H9 (cell line): Measurements from ENCODE around the gene ZNF616. TPM values are rescaled to one million over a fixed set of nuclear protein-coding genes. Genes with fewer than 3 reads are reported as not detected.

Source experiments
- DNase-seq: peaks from one replicate; pipeline ENCODE4 v3.0.0-alpha.2; 2017
- H2AFZ ChIP-seq: one replicate; pipeline ENCODE4 v1.6.1; 2013; ENCODE audit warnings: mild to moderate bottlenecking, low read length, control low read depth, moderate library complexity
- H2AK5ac ChIP-seq: 2 replicates; pipeline ENCODE4 v1.6.1; 2013; ENCODE audit warnings: low read length, control low read depth, mixed read lengths; ENCODE audit not compliant: insufficient read length
- H2BK120ac ChIP-seq: one replicate; pipeline ENCODE4 v1.6.1; 2013; ENCODE audit warnings: low read depth, mild to moderate bottlenecking, low read length, control low read depth, inconsistent platforms; ENCODE audit not compliant: poor library complexity, severe bottlenecking
- H2BK12ac ChIP-seq: 2 replicates; pipeline ENCODE4 v1.6.1; 2013; ENCODE audit warnings: low read length, control low read depth, mixed read lengths, low read depth; ENCODE audit not compliant: insufficient read length
- H2BK15ac ChIP-seq: 2 replicates; pipeline ENCODE4 v1.6.1; 2013; ENCODE audit warnings: low read depth, low read length, control low read depth
- H2BK20ac ChIP-seq: one replicate; pipeline ENCODE4 v1.6.1; 2013; ENCODE audit warnings: low read depth, mild to moderate bottlenecking, low read length, control low read depth, inconsistent platforms; ENCODE audit not compliant: poor library complexity, severe bottlenecking
- H2BK5ac ChIP-seq: 2 replicates; pipeline ENCODE4 v1.6.1; 2013; ENCODE audit warnings: low read length, control low read depth, mixed read lengths; ENCODE audit not compliant: insufficient read length
- H3K14ac ChIP-seq: 2 replicates; pipeline ENCODE4 v1.6.1; 2013; ENCODE audit warnings: low read length, control low read depth; ENCODE audit not compliant: insufficient read depth
- H3K18ac ChIP-seq: 2 replicates; pipeline ENCODE4 v1.6.1; 2013; ENCODE audit warnings: low read depth, mild to moderate bottlenecking, mixed read lengths, low read length, control low read depth; ENCODE audit not compliant: insufficient read length
- H3K23ac ChIP-seq: 2 replicates; pipeline ENCODE4 v1.6.1; 2013; ENCODE audit warnings: low read length, control low read depth, mixed read lengths, low read depth; ENCODE audit not compliant: insufficient read length
- H3K23me2 ChIP-seq: 2 replicates; pipeline ENCODE4 v1.6.1; 2013; ENCODE audit warnings: low read depth, mild to moderate bottlenecking, mixed read lengths, low read length, control low read depth; ENCODE audit not compliant: insufficient read length, poor library complexity, severe bottlenecking
- H3K27ac ChIP-seq: 2 replicates; pipeline ENCODE4 v1.5.1; 2013; ENCODE audit warnings: low read length, control low read depth, mixed read lengths, low read depth; ENCODE audit not compliant: insufficient read length
- H3K27me3 ChIP-seq: 2 replicates; pipeline ENCODE4 v1.6.1; 2013; ENCODE audit warnings: low read length, control low read depth, inconsistent platforms; ENCODE audit not compliant: insufficient read depth
- H3K4ac ChIP-seq: 2 replicates; pipeline ENCODE4 v1.6.1; 2013; ENCODE audit warnings: low read depth, mild to moderate bottlenecking, control low read depth, inconsistent platforms, low read length, moderate library complexity
- H3K4me1 ChIP-seq: 2 replicates; pipeline ENCODE4 v1.6.1; 2013; ENCODE audit warnings: low read length, control low read depth, inconsistent platforms; ENCODE audit not compliant: insufficient read depth
- H3K4me2 ChIP-seq: 2 replicates; pipeline ENCODE4 v1.6.1; 2013; ENCODE audit warnings: low read length, control low read depth, mixed read lengths; ENCODE audit not compliant: insufficient read length, insufficient read depth
- H3K56ac ChIP-seq: 2 replicates; pipeline ENCODE4 v1.6.1; 2013; ENCODE audit warnings: low read depth, mild to moderate bottlenecking, mixed read lengths, low read length, control low read depth; ENCODE audit not compliant: insufficient read length
- H3K79me1 ChIP-seq: 2 replicates; pipeline ENCODE4 v1.6.1; 2013; ENCODE audit warnings: low read depth, mild to moderate bottlenecking, moderate library complexity, low read length, control low read depth, inconsistent platforms; ENCODE audit not compliant: insufficient read depth, poor library complexity, severe bottlenecking
- H3K79me2 ChIP-seq: 2 replicates; pipeline ENCODE4 v1.6.1; 2013; ENCODE audit warnings: low read length, control low read depth, inconsistent platforms; ENCODE audit not compliant: insufficient read depth
- H3K9ac ChIP-seq: 2 replicates; pipeline ENCODE4 v1.6.1; 2013; ENCODE audit warnings: low read length, control low read depth, mixed read lengths; ENCODE audit not compliant: insufficient read length; ENCODE audit errors: extremely low read depth
- H3K9me3 ChIP-seq: one replicate; pipeline ENCODE4 v1.6.1; 2013; ENCODE audit warnings: low read depth, low read length, inconsistent platforms; ENCODE audit not compliant: control insufficient read depth
- H3T11ph ChIP-seq: one replicate; pipeline ENCODE4 v1.6.1; 2013; ENCODE audit warnings: mild to moderate bottlenecking, low read length, control low read depth, inconsistent platforms
- H4K20me1 ChIP-seq: one replicate; pipeline ENCODE4 v1.6.1; 2013; ENCODE audit not compliant: control insufficient read depth, insufficient read length, insufficient read depth
- H4K5ac ChIP-seq: 2 replicates; pipeline ENCODE4 v1.6.1; 2013; ENCODE audit warnings: low read depth, mild to moderate bottlenecking, mixed read lengths, low read length, control low read depth; ENCODE audit not compliant: insufficient read length
- H4K8ac ChIP-seq: replicated peaks from 2 replicates; pipeline ENCODE4 v1.6.1; 2013; ENCODE audit warnings: low read length, control low read depth, mixed read lengths, low read depth; ENCODE audit not compliant: insufficient read length
- H4K91ac ChIP-seq: 2 replicates; pipeline ENCODE4 v1.6.1; 2013; ENCODE audit warnings: low read depth, mild to moderate bottlenecking, moderate library complexity, mixed read lengths, low read length, control low read depth; ENCODE audit not compliant: insufficient read length
- H3K27ac Mint-ChIP-seq, 3 experiments: 2 replicates in 2 of 3; 3 replicates in 1 of 3; pipeline ENCODE4 v1.8.0; 2020 to 2021; ENCODE audit warnings: mixed read lengths in 3 of 3, mild to moderate bottlenecking in 1 of 3, moderate library complexity in 1 of 3
- H3K27me3 Mint-ChIP-seq: 2 replicates; pipeline ENCODE4 v1.8.0; 2021; ENCODE audit warnings: low read depth, mild to moderate bottlenecking, moderate library complexity, mixed read lengths
- H3K36me3 Mint-ChIP-seq, 3 experiments: 2 replicates in 2 of 3; 3 replicates in 1 of 3; pipeline ENCODE4 v1.8.0; 2020 to 2021; ENCODE audit warnings: low read depth in 3 of 3, mixed read lengths in 3 of 3; ENCODE audit not compliant: insufficient read depth in 1 of 3
- H3K4me1 Mint-ChIP-seq, 2 experiments: 2 replicates each; pipeline ENCODE4 v1.8.0; 2020; ENCODE audit warnings: mixed read lengths in 2 of 2
- H3K4me3 Mint-ChIP-seq, 2 experiments: 2 replicates in 1 of 2; 3 replicates in 1 of 2; pipeline ENCODE4 v1.8.0; 2020 to 2021; ENCODE audit warnings: mild to moderate bottlenecking in 2 of 2, mixed read lengths in 2 of 2, moderate library complexity in 1 of 2
- H3K9me3 Mint-ChIP-seq, 2 experiments: 2 replicates in 1 of 2; 3 replicates in 1 of 2; pipeline ENCODE4 v1.8.0; 2020; ENCODE audit warnings: mild to moderate bottlenecking in 2 of 2, mixed read lengths in 2 of 2, moderate library complexity in 1 of 2
- CTCF ChIP-seq: fragments of 200-600 bp; sonication (generic); conservative IDR thresholded peaks from 3 replicates; pipeline ENCODE4 v1.8.0; 2021; ENCODE audit warnings: antibody characterized with exemption, mild to moderate bottlenecking
- WGBS: extraction: QIAGEN DNeasy Blood & Tissue Kit; methylation state at CpG from one replicate; pipeline ENCODE4 v1.1.7; 2013; ENCODE audit warnings: missing lambda C conversion rate, low lambda C conversion rate, mixed read lengths; ENCODE audit not compliant: insufficient read length; ENCODE audit errors: extremely low coverage; 5-methylcytosine and 5-hydroxymethylcytosine counted together
- total RNA-seq: library from RNA; stranded (reverse); gene quantifications from 2 replicates; pipeline ENCODE4 v1.2.1, GENCODE V29; 2021

Gene ZNF616
- total RNA-seq, 1 experiment from 2014 or later = 32.0 TPM

- no peak overlapping the region for H2AK5ac ChIP-seq
- no peak overlapping the region for H3K18ac ChIP-seq
- DNase-seq = no peak
- H4K5ac ChIP-seq = no peak overlapping the region
- no peak overlapping the region for H2AFZ ChIP-seq
- no peak overlapping the region for H3K14ac ChIP-seq
- Mint-ChIP-seq H3K36me3 (peaks cover 80 to 98% (median 96%) of the 10 kb centered on the region in 3 experiments), H3K9me3 (peaks cover 82 to 89% of the 10 kb centered on the region in 2 experiments), H3K27ac (no peak overlapping the region), H3K27me3 (no peaks in the 10 kb centered on the region; the same call in 1 of the 2 replicates), H3K4me1 (no peaks in the 10 kb centered on the region), H3K4me3 (no peak overlapping the region)
- no peak overlapping the region for H2BK12ac ChIP-seq
- H4K8ac ChIP-seq = no peak overlapping the region
- no peak overlapping the region for H2BK15ac ChIP-seq
- no CpG with 5 or more reads among the region's 2 CpGs for WGBS
- H4K20me1 ChIP-seq = no peaks in the 10 kb centered on the region
- H3K23me2 ChIP-seq = no peaks in the 10 kb centered on the region
- H3K4me2 ChIP-seq = no peak overlapping the region
- no peak overlapping the region for H3K23ac ChIP-seq
- no peaks in the 10 kb centered on the region for H3K27me3 ChIP-seq
- no peak overlapping the region for H2BK5ac ChIP-seq
- no peak overlapping the region for H3K56ac ChIP-seq
- no peaks in the 10 kb centered on the region for H3K79me1 ChIP-seq
- no peak overlapping the region for H3T11ph ChIP-seq
- H3K27ac ChIP-seq = no peak overlapping the region
- no peak overlapping the region for H4K91ac ChIP-seq
- no peak overlapping the region for H2BK120ac ChIP-seq
- no peak overlapping the region for H2BK20ac ChIP-seq
- H3K4me1 ChIP-seq = no peaks in the 10 kb centered on the region
- H3K9ac ChIP-seq = no peak overlapping the region
- peaks cover 60% of the 10 kb centered on the region for H3K9me3 ChIP-seq
- H3K79me2 ChIP-seq = no peaks in the 10 kb centered on the region
- TF ChIP-seq CTCF = no peak
- no peak overlapping the region for H3K4ac ChIP-seq
Measured at GRCh38 chr19:52069653-52070052, 70.1 kb downstream of the ZNF616 start.
